ENCODE measurements around the gene TPI1. TPM values are rescaled to one million over a fixed set of nuclear protein-coding genes. Genes with fewer than 3 reads are reported as not detected.

TPI1 gene
- total RNA-seq, 1 experiment from 2014 or later = 1,177 TPM

DNA sequence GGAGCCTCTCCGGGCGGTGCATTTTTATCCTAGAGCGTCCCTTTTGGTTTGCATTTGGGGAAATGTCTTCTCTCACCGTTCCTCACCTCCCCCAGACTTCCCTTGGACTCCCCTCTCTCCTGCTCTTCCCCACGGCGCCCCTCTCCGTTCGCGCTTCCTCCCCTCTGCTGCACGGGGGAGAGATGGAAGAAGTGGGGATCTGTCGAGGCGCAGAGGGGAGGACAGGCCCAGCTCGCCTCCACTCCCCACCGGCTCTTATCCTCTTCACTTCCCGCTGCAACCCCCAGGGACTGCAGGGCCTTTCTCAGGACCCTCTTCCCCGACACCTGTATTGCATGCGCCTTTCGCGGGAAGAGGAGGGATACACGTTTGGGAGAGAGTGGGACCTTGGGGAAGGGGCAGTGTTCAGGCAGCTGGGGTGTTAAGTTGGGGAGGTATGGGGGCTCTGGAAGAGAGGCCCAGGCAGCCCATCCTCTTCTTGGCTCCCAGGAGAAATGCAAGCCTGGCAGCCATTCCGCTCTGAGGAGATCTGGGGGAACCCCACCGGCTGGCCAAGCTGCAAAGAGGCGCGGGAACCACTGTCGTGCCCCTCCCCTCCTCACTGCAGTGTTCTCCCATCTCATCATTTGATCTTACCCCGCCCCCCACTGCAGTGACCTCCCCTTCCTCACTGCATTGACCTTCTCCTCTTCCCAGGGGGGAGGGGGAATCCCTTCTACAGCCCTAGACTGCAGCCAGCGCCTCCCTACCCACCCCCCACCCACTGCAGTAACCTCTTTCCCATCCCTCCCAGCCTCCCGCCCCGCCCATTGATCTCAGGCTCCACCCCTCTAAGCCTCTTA lies 47.8 kb downstream of the TPI1 start:
- Histone ChIP-seq H2BK120ac (ENCODE audit: low read depth, low read length, poor library complexity, severe bottlenecking) (no peak overlapping the region), H3K9ac (ENCODE audit: extremely low read depth, insufficient read length, low read length) (peak overlapping the region; percentile 9), H2AK5ac (ENCODE audit: insufficient read length, low read length) (no peak overlapping the region), H3T11ph (ENCODE audit: low read length) (no peak overlapping the region), H2BK20ac (ENCODE audit: low read depth, low read length, poor library complexity, severe bottlenecking) (no peak overlapping the region), H3K9me3 (ENCODE audit: control insufficient read depth, low read depth, low read length) (no peaks in the 10 kb centered on the region), H2BK5ac (ENCODE audit: insufficient read length, low read length) (no peak overlapping the region), H3K4me1 (ENCODE audit: insufficient read depth, low read length) (no peaks in the 10 kb centered on the region; the same call in 1 of the 2 replicates), H2BK12ac (ENCODE audit: insufficient read length, low read depth, low read length) (no peak overlapping the region), H3K79me2 (ENCODE audit: insufficient read depth, low read length) (no peaks in the 10 kb centered on the region), H3K23me2 (ENCODE audit: insufficient read length, low read depth, low read length, poor library complexity, severe bottlenecking) (peaks cover 16% of the 10 kb centered on the region), H3K23ac (ENCODE audit: insufficient read length, low read depth, low read length) (no peak overlapping the region), H3K14ac (ENCODE audit: insufficient read depth, low read length) (no peak overlapping the region), H3K27me3 (ENCODE audit: insufficient read depth, low read length) (no peaks in the 10 kb centered on the region), H4K8ac (replicated peaks; ENCODE audit: insufficient read length, low read depth, low read length) (no peak overlapping the region), H3K18ac (ENCODE audit: insufficient read length, low read depth, low read length) (no peak overlapping the region), H3K4me2 (ENCODE audit: insufficient read depth, insufficient read length, low read length) (peak overlapping the region; percentile 70), H3K27ac (ENCODE audit: insufficient read length, low read depth, low read length) (no peak overlapping the region), H4K5ac (ENCODE audit: insufficient read length, low read depth, low read length) (no peak overlapping the region), H4K20me1 (ENCODE audit: control insufficient read depth, insufficient read depth, insufficient read length) (no peaks in the 10 kb centered on the region), H3K79me1 (ENCODE audit: insufficient read depth, low read depth, low read length, poor library complexity, severe bottlenecking) (peaks cover 6% of the 10 kb centered on the region), H2AFZ (ENCODE audit: low read length) (no peak overlapping the region), H4K91ac (ENCODE audit: insufficient read length, low read depth, low read length) (no peak overlapping the region), H3K56ac (ENCODE audit: insufficient read length, low read depth, low read length) (no peak overlapping the region), H2BK15ac (ENCODE audit: low read depth, low read length) (no peak overlapping the region), H3K4ac (ENCODE audit: low read depth, low read length) (no peak overlapping the region)
- Mint-ChIP-seq H3K9me3 (no peaks in the 10 kb centered on the region), H3K4me1 (peaks cover 29 to 47% of the 10 kb centered on the region in 2 experiments), H3K4me3 (peak overlapping the region; percentile 92 to 94), H3K27ac (peak overlapping the region; percentile 71 to 96 (median 94)), H3K27me3 (ENCODE audit: low read depth) (peaks cover 17% of the 10 kb centered on the region), H3K36me3 (ENCODE audit: insufficient read depth in 1 of 3, low read depth in 3 of 3) (peaks cover 26 to 41% (median 41%) of the 10 kb centered on the region in 3 experiments)
- no CpG with 5 or more reads among the region's 29 CpGs for WGBS (ENCODE audit: extremely low coverage, insufficient read length, low lambda C conversion rate)
- DNase-seq = peak; percentile 86
- TF ChIP-seq, protein P1, sequence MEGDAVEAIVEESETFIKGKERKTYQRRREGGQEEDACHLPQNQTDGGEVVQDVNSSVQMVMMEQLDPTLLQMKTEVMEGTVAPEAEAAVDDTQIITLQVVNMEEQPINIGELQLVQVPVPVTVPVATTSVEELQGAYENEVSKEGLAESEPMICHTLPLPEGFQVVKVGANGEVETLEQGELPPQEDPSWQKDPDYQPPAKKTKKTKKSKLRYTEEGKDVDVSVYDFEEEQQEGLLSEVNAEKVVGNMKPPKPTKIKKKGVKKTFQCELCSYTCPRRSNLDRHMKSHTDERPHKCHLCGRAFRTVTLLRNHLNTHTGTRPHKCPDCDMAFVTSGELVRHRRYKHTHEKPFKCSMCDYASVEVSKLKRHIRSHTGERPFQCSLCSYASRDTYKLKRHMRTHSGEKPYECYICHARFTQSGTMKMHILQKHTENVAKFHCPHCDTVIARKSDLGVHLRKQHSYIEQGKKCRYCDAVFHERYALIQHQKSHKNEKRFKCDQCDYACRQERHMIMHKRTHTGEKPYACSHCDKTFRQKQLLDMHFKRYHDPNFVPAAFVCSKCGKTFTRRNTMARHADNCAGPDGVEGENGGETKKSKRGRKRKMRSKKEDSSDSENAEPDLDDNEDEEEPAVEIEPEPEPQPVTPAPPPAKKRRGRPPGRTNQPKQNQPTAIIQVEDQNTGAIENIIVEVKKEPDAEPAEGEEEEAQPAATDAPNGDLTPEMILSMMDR (conservative IDR thresholded peaks at IDR 0.05) = no peak
